GM18498 (cell line): ENCODE results near the gene FURIN.
"Not testable (repeated sequence)": the region's sequence is repeated elsewhere in the genome, so short reads cannot be mapped to it uniquely, and the experiment has no call there.

Experiments used
- ATAC-seq: cut with Tn5 transposase; IDR thresholded peaks from one replicate; pipeline ENCODE4 v1.9.1; 2021; ENCODE audit warnings: mild to moderate bottlenecking, moderate library complexity; ENCODE audit not compliant: unreplicated experiment

The FURIN gene

DNA sequence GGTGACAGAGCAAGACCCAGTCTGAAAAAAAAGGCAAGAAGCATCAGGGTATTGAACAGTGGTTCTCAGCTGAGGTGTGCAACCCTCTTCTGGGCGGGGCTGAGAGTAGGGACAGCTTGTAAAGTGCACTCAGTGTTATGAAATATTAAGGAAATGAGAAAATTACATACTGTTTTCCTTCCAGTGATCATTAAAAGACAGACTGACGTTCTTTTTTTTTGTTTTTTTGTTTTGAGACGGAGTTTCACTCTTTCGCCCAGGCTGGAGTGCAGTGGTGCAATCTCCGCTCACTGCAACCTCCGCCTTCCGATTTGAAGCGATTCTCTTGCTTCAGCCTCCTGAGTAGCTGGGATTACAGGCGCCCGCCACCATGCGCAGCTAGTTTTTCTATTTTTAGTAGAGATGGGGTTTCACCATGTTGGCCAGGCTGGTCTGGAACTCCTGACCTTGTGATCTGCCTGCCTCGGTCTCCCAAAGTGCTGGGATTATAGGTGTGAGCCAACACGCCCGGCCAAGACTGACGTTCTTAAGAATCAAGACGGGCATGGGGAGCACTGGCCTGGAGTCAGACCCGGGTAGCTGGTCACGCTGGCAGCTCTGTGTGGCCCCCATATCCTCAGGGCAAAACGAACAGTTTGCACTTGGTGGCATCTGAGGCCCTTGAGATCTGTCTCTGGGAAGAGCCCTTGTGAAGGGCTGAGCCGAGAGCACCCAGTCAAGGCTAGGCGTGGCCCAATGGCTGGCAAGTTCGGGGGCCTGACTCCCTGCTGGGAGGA lies 46.1 kb downstream of the FURIN start:
- no peak for ATAC-seq

GRCh38 chr15:90915216-90915807 lies 46.9 kb downstream of the FURIN start:
- no peak for ATAC-seq

GRCh38 chr15:90915808-90916440 lies 47.5 kb downstream of the FURIN start:
- no peak for ATAC-seq

DNA sequence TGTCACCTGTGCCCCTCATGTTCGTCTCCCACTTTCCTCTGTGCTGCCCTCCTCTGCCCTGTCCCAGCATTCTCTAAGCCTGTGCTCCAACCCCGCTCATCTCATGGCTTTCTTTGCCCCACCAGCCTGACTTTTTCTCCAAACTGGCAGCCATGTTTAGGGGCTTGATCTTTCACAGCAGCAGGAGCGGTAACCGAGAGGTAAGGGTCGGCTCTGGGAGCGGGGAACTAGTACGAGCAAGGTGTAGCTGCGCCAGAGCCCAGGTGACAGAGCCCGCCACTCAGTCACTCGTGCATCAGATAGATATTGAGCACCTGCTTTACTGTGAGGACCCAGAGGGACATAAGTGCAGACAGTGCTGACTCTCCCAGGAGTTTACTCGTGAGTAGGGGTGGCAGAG lies 48.1 kb downstream of the FURIN start:
- no peak for ATAC-seq

DNA sequence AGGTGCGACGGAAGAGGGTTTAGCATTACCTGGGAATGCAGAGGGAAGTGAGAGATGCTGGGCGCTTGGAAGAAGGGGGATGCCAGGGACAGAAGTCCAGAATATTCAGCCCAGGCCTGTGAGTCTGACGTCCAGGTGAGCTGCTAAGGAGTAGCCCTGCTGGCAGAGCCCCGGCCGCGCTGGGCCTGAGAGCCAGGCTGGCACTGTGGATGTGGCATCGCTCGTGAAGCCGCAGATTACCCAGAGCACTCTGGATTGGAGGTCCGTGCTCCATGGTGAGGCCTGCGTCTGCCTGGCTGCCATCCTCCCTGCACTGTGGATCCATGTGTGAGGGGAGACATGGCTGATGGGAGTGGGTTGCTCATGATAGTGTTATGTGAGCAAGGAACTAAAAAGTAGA lies 49.2 kb downstream of the FURIN start:
- ATAC-seq: no peak

- no peak for ATAC-seq
Observed at GRCh38 chr15:90918034-90918788, 49.8 kb downstream of the FURIN start.

DNA sequence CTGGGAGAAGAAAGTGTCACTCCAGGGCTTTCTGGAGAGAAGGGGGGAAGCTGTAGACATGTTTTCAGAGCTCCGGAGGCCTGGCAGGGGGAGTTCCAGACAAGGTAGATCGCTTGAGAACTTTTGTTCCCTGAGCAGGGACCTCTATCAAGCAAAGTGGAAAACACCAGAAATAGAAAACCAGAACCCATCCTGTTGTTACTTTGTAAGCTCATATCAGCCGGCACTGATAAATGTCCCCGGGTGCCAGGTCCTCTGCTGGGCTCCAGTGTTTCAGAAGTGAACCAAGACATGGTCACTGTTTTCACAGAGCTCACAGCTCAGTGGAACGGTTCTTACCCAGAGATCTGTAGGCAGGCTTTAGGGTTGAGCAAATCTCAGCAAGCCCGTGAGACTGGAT lies 50.4 kb downstream of the FURIN start:
- no peak for ATAC-seq

- ATAC-seq: no peak
Observed at GRCh38 chr15:90921887-90922286, 53.5 kb downstream of the FURIN start.

DNA sequence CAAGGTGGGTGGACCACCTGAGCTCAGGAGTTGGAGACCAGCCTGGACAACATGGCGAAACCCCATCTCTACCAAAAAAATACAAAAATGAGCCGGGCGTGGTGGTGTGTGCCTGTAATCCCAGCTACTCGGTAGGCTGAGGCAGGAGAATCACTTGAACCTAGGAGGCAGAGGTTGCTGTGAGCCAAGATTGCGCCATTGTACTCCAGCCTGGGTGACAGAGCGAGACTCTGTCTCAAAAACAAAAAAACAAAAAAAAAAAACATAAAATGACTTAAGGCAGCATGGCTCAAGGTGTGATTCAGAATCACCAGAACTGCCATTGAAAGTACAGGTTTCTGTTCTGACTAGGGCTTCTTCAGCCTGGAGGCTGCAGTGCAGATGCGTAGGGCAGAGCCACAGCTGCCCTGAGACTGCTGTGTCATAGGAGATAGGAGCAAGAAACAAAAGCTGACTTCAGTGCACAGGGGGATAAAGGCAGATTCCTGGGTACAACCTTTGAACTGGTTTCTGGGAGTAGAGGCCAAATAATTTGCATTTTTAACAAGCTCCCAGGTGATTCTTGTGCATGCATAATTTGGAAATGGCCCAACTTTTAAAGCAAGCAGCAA lies 54.4 kb downstream of the FURIN start:
- ATAC-seq: peak; percentile 90

DNA sequence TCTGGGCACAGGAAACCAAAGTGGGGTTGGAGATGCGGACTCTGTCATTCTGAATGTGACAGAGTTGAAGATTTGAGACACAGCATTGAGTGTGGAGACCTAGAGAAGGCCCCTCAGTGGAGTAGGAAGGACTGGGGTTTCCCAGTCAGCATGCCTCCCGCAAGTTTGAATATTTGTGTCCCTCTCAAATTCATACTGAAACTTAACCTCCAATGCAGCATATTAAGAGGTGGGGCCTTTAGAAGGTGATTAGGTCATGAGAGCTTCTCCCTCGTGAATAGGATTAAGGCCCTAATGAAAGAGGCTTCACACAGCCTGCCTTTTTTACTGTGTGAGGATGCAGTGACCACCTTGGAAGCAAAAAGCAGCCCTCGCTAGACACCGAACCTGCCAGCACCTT lies 56.0 kb downstream of the FURIN start:
- ATAC-seq: no peak

- ATAC-seq: not testable (repeated sequence)
Observed at GRCh38 chr15:90926766-90927165, 58.4 kb downstream of the FURIN start.

DNA sequence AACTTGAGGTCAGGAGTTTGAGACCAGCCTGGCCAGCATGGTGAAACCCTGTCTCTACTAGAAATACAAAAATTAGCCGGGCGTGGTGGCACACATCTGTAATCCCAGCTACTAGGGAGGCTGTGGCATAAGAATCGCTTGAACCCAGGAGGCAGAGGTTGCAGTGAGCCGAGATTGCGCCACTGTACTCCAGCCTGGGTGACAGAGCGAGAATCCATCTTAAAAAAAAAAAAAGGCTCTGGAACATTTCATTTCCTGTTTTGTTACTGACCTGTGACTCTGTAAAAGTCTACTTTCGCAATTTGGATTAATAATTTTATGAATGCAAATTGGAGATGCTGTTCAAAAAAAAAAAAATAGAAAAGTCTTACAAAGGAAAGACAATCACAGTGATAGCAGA lies 59.7 kb downstream of the FURIN start:
- ATAC-seq: not testable (repeated sequence)

- ATAC-seq: no peak
Observed at GRCh38 chr15:90929246-90930019, 61.0 kb downstream of the FURIN start.

DNA sequence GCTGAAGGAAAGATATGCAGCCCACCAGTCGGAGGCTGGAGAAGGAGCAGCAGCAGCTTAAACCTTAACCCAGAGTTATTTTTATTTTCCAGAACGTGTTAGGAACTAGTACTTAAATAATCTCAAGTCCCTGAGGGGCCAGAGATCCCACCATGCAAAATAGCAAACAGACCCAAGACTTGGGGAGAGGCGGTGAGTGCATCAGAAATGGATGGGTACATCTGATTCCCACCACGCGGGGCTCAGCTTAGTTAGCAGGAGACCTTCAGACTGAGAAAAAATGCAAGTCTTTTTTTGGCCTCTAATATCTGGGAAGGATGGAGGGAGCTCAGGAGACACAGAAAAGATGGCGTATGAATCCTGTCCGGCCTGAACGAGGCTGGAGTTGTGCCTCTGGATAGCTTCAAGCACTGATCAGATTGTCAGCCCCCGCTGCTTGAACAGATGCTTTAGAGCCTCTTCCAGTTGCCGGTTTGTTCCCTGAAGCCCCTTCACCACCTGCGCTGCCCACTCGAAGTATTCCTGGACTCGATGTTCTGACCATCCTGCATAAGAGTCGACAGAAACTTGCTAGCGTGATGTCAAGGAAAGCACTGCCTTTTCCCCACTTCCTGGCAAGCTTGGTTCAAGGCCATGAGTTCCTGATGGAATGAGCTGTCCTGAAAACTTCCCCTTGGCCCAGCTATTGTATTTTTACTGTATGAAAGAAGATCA lies 62.6 kb downstream of the FURIN start:
- no peak for ATAC-seq

DNA sequence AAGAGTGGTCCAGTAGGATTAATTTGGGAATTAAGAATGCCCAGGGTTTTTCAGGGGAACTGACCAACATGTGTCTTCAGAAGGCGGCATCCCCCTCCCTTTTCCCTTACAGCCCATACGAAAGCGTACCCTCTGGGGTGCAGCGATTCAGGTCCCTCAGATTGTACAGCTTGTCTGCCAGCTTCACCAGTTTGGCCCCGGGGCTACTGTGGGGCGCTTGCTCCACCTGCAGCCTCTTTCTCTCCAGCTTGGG lies 63.1 kb downstream of the FURIN start:
- ATAC-seq: no peak

DNA sequence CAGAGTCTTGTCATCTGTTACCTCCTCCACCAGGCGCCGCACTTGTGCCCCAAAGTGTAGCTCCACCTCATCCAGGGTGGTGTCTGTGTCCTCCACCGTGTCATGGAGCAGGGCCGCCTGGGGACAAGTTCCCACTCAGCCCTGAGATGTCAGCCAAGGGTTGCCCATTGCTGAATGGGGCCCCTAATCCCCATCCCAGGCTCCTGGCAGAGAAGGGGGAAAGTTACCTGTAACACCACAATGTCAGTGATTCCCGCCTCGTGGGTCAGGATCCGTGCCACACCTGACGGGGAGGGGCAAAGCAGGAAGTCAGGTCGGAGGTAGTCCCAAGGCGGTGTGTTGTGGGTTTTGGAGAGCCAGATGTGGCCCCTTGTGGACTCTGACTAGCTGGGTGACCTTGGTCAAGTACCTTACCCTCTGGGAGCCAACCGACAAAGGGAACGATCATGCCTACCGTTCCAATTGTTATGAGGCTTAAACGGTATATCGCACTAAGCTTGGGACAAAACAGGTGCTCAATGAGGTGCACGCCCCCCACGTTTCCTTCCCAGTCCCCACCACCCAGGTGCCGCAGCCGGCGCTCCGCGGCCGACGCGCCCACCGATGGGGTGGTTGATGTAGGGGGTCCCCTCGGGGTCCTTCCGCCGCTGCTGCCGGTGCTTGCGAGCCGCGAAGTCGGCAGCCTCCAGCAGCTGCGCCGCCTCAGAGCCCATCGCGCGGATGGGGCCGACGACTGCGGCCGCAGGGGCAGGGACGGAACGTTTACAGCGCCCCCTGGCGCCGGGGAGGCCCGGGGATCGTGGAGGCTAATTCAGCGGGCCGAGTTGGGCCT lies 63.7 kb downstream of the FURIN start, which contains the start of gene HDDC3:
HDDC3 (minus strand) TSS at position 722 of the 832 bp plus-strand sequence; CDS start at position 713, 9 bp downstream.
- peak; percentile 45 for ATAC-seq

GRCh38 chr15:90932660-90932991 lies 64.2 kb downstream of the FURIN start:
- no peak for ATAC-seq
